ENCODE measurements around the gene HOXC9. TPM values are rescaled to one million over a fixed set of nuclear protein-coding genes. Genes with fewer than 3 reads are reported as not detected.
A peak's percentile ranks its signal among the peaks of the same experiment; 100 is the strongest.

Gene HOXC9
- total and polyA plus RNA-seq, 11 donors = not detected

GRCh38 chr12:54016051-54016450, 16.1 kb downstream of the HOXC9 start:
- H3K27me3 ChIP-seq = peaks cover 60 to 96% (median 82%) of the 10 kb centered on the region in 9 donors
- TF ChIP-seq CTCF (IDR thresholded peaks at IDR 0.05) = no peak
- no peak for TF ChIP-seq POLR2A (IDR thresholded peaks at IDR 0.05)
- H3K9me3 ChIP-seq = no peaks in the 10 kb centered on the region
- DNase-seq = no peak
- intact Hi-C loops (cut with DNase I) = no loop called here
- H3K4me3 ChIP-seq = no peak overlapping the region
- no peaks in the 10 kb centered on the region for H3K36me3 ChIP-seq
- WGBS, 4 donors = 14 to 18% (median 17%) methylated on average over 3 of the region's 3 CpGs
- no peak overlapping the region for H3K27ac ChIP-seq
- peaks cover 0 to 50% (median 24%) of the 10 kb centered on the region in 12 donors for H3K4me1 ChIP-seq
- no peak for ATAC-seq

GRCh38 chr12:54016478-54016964, 16.6 kb downstream of the HOXC9 start:
- Histone ChIP-seq H3K27me3 (peaks cover 61 to 96% (median 82%) of the 10 kb centered on the region in 9 donors), H3K9me3 (no peaks in the 10 kb centered on the region), H3K27ac (no peak overlapping the region), H3K4me3 (peak overlapping the region in 6 of 12 donors; percentile 44 to 56 (median 54)), H3K4me1 (peaks cover 0 to 50% (median 24%) of the 10 kb centered on the region in 12 donors), H3K36me3 (no peaks in the 10 kb centered on the region)
- 3 to 5% (median 4%) methylated on average over 25 of the region's 25 CpGs for WGBS, 4 donors
- DNase-seq = no peak
- ATAC-seq = no peak
- TF ChIP-seq CTCF (IDR thresholded peaks at IDR 0.05) (no peak), POLR2A (IDR thresholded peaks at IDR 0.05) (no peak)
- intact Hi-C loops (cut with DNase I) = no loop called here

- ATAC-seq (peak; percentile 6 to 57 (median 44)), DNase-seq (no peak)
- intact Hi-C loops (cut with DNase I) = no loop called here
- TF ChIP-seq POLR2A (IDR thresholded peaks at IDR 0.05) (no peak), CTCF (IDR thresholded peaks at IDR 0.05) (peak in 1 of 12 donors; percentile 14)
- Histone ChIP-seq H3K4me1 (peaks cover 0 to 50% (median 24%) of the 10 kb centered on the region in 12 donors), H3K36me3 (no peaks in the 10 kb centered on the region), H3K4me3 (peak overlapping the region; percentile 13 to 56 (median 48)), H3K27me3 (peaks cover 56 to 97% (median 83%) of the 10 kb centered on the region in 9 donors), H3K9me3 (no peaks in the 10 kb centered on the region), H3K27ac (peak overlapping the region in 1 of 12 donors; percentile 25)
- WGBS, 4 donors = 3 to 4% (median 4%) methylated on average over 24 of the region's 24 CpGs
These were observed 17.2 kb downstream of the HOXC9 start for GRCh38 chr12:54017027-54017788.

- Histone ChIP-seq H3K9me3 (no peaks in the 10 kb centered on the region), H3K27ac (peak overlapping the region in 3 of 12 donors; percentile 24 to 39 (median 25)), H3K4me1 (peaks cover 0 to 50% (median 24%) of the 10 kb centered on the region in 12 donors), H3K36me3 (no peaks in the 10 kb centered on the region), H3K27me3 (peaks cover 48 to 97% (median 79%) of the 10 kb centered on the region in 9 donors), H3K4me3 (peak overlapping the region; percentile 13 to 56 (median 48))
- no peak for TF ChIP-seq POLR2A (IDR thresholded peaks at IDR 0.05)
- peak in 1 of 12 donors; percentile 7 for TF ChIP-seq CTCF (IDR thresholded peaks at IDR 0.05)
- intact Hi-C loops (cut with DNase I) = no loop called here
- 0 to 8% (median 4%) methylated on average over 8 to 34 of the region's 34 CpGs for WGBS, 4 donors
- ATAC-seq (peak; percentile 63 to 88 (median 86)), DNase-seq (peak; percentile 38 to 86 (median 67))
These were observed 18.0 kb downstream of the HOXC9 start for GRCh38 chr12:54017878-54018467.
